ENCODE results near the gene FERMT3.

DNA sequence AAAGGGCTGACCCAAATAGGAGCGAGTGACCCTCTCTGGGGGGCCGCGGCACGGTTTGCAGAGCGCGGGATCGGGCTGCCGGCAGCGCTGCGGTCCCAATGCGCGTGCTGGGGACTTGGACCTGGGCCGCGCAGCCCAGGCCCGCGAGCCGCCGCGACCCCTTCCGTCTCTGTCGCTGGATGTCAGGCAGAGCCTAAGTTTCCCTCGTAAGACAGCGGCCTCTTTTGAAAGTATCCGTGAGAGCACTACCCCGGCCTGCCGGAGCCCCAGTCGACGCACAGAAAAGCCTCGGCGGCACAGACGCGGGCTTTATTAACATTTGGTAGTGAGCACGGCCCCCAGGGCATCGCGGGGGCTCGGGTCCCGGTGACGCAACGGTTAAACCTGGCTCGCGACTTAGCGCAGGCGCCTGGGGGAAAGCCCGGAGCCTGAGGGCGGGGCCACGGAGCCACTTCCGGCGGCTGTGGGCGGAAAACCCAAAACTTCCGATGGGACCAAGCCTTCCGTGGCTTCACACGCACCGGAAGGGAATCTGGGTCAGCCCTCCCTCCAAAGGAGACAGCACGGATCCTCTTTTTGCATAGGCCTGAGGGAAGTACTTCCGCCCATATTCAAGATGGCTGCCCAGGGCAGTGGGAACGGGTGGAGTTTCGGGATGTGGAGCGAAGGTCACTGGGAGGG lies 63.2 kb downstream of the FERMT3 start:
- TF ChIP-seq POLR2A (IDR thresholded peaks at IDR 0.05) (peak; percentile 15), CTCF (IDR thresholded peaks at IDR 0.05) (peak in 1 of 3 donors; percentile 29)
